K562 (cell line): ENCODE data around the gene CBX8. TPM values are rescaled to one million over a fixed set of nuclear protein-coding genes. Genes with fewer than 3 reads are reported as not detected.

Experiments
- CBFA2T3 ChIP-seq: fragments of 450-650 bp; IDR thresholded peaks from 2 replicates; pipeline ENCODE4 v1.6.1; 2017
- CHD1 ChIP-seq: fragments of 200-600 bp; sonication (generic); IDR thresholded peaks from one replicate; pipeline ENCODE4 v1.6.1; 2012; ENCODE audit warnings: mild to moderate bottlenecking, moderate library complexity, low read length, inconsistent platforms
- DIDO1 ChIP-seq: fragments of 450-650 bp; IDR thresholded peaks from 2 replicates; pipeline ENCODE4 v1.6.1; 2016; ENCODE audit warnings: low read depth, missing biosample characterization, missing genetic modification characterization
- FOXK1 ChIP-seq: sonication (generic); formaldehyde crosslinking; IDR thresholded peaks from 2 replicates; pipeline ENCODE4 v1.8.0; 2022; ENCODE audit warnings: missing genetic modification reagents, mild to moderate bottlenecking, borderline replicate concordance
- NR2F6 ChIP-seq: fragments of 450-650 bp; formaldehyde crosslinking; IDR thresholded peaks from 2 replicates; pipeline ENCODE4 v1.4.0; 2020; ENCODE audit warnings: mild to moderate bottlenecking
- NUFIP1 ChIP-seq: fragments of 450-650 bp; IDR thresholded peaks from 2 replicates; pipeline ENCODE4 v1.6.1; 2018; ENCODE audit not compliant: partially characterized antibody
- POLR2A ChIP-seq: fragments of 450-650 bp; conservative IDR thresholded peaks from 2 replicates; pipeline ENCODE4 v1.6.1; 2016
- TBP ChIP-seq: optimal IDR thresholded peaks from 2 replicates; pipeline ENCODE3; 2011; ENCODE audit warnings: low read depth, low read length, improper control_type of control experiment
- ZBTB8A ChIP-seq: fragments of 450-650 bp; IDR thresholded peaks from 2 replicates; pipeline ENCODE4 v1.6.1; 2018; ENCODE audit warnings: mild to moderate bottlenecking, moderate library complexity; ENCODE audit not compliant: partially characterized antibody
- polyA plus RNA-seq, 8 experiments: library from polyadenylated mRNA; depleted of rRNA in 4 of 8; stranded (reverse) in 5 of 8; unstranded in 3 of 8; fragments of >200 nt; fragmentation: Nextera tagmentation in 2 of 8; fragmentation: Illumina TruSeq in 1 of 8; extraction: Ambion mirVana in 2 of 8; extraction: Trizol in 1 of 8; gene quantifications; 2 replicates each; pipeline versions ENCODE4 v1.2.1 to v1.2.3, GENCODE V29; 2011 to 2014; ENCODE audit warnings: inconsistent platforms in 1 of 8, missing spikeins in 1 of 8
- total RNA-seq, 7 experiments: library from RNA; depleted of rRNA in 6 of 7; stranded (reverse); fragments of >200 nt in 6 of 7; fragmentation: Illumina TruSeq in 2 of 7; extraction: Trizol in 2 of 7; gene quantifications; 2 replicates each; pipeline versions ENCODE4 v1.2.1 to v1.2.3, GENCODE V29; 2011 to 2021; ENCODE audit warnings: low replicate concordance in 1 of 7
- TF ChIP-seq, protein P1 (sequence below): fragments of 200-400 bp; formaldehyde crosslinking; IDR thresholded peaks from 2 replicates; pipeline ENCODE4 v1.6.1; 2017; ENCODE audit warnings: mild to moderate bottlenecking, low read depth, low read length, moderate library complexity
- TF ChIP-seq, protein P2 (sequence below): conservative IDR thresholded peaks from 2 replicates; pipeline ENCODE4 v1.6.1; 2011; ENCODE audit warnings: low read depth, mild to moderate bottlenecking, low read length; ENCODE audit not compliant: control insufficient read depth
- TF ChIP-seq, protein P3 (sequence below): fragments of 450-650 bp; formaldehyde crosslinking; IDR thresholded peaks from 2 replicates; pipeline ENCODE4 v1.4.0; 2020; ENCODE audit warnings: mild to moderate bottlenecking, moderate library complexity
- TF ChIP-seq, protein P4 (sequence below): sonication (generic); formaldehyde crosslinking; IDR thresholded peaks from 2 replicates; pipeline ENCODE4 v1.8.0; 2022; ENCODE audit warnings: missing genetic modification reagents, mild to moderate bottlenecking, moderate library complexity, borderline replicate concordance
- TF ChIP-seq, protein P5 (sequence below): sonication (generic); formaldehyde crosslinking; IDR thresholded peaks from 2 replicates; pipeline ENCODE4 v1.8.0; 2023; ENCODE audit warnings: mild to moderate bottlenecking, missing genetic modification reagents
- TF ChIP-seq, protein P6 (sequence below): fragments of 450-650 bp; IDR thresholded peaks from 2 replicates; pipeline ENCODE4 v1.6.1; 2014; ENCODE audit warnings: low read depth, mild to moderate bottlenecking, moderate library complexity, borderline replicate concordance

Gene CBX8
- total and polyA plus RNA-seq, 9 of the 15 experiments (the other 6 are each of a cell fraction or from before 2014, with no cell fraction given) = 0.08 to 11.9 (median 2.6) TPM

DNA sequence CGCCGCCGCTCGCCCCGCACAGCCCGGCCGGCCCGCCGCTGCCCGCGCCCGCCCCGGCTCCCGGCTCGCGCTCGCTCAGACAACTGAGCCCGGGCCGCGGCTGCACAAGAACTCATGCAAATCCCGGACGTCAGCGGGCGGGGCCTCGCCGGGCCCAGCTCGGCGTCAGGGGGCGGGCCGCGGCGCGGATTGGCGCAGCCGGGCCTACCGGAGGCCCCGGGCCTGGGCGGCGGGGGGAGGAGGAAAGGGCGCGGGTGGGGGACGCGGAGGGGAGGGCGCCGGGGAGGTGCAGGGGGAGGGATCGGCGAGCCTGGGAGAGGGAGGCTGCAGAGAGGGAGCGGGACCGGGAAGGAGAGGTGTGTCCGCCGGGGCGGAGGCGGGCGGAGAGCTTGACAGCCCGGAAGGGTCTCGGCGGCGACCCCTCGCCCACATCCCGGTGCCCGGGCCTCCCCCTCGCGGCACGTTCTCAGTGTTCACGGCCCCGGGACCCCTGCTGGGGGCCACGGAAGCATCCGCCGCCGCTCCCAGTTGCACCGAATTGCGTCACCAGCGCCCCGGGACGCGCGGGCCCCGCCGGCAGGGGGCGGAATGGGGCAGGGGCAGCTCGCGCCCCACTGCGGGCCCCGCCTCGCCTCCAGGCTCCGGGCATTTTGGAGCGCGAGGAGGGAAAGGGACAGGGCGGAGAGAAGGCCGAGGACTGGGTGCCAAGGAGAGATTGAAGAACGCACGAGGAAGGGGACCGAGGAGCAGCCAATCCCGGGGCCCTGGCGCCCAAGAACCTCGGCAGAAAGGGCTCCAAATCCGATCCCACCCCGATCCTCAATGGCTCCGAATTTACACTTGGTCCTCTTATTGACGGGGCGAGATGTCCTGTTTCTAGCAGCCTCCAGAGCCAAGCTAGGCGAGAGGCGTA is 42.7 kb upstream of the CBX8 start, which contains the start of gene CBX4 (continued):
- TF ChIP-seq, protein P1, sequence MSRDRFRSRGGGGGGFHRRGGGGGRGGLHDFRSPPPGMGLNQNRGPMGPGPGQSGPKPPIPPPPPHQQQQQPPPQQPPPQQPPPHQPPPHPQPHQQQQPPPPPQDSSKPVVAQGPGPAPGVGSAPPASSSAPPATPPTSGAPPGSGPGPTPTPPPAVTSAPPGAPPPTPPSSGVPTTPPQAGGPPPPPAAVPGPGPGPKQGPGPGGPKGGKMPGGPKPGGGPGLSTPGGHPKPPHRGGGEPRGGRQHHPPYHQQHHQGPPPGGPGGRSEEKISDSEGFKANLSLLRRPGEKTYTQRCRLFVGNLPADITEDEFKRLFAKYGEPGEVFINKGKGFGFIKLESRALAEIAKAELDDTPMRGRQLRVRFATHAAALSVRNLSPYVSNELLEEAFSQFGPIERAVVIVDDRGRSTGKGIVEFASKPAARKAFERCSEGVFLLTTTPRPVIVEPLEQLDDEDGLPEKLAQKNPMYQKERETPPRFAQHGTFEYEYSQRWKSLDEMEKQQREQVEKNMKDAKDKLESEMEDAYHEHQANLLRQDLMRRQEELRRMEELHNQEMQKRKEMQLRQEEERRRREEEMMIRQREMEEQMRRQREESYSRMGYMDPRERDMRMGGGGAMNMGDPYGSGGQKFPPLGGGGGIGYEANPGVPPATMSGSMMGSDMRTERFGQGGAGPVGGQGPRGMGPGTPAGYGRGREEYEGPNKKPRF = no peak
- no peak for TF ChIP-seq DIDO1 (tag)
- no peak for TF ChIP-seq NR2F6 (CRISPR knock-in tag)
- TF ChIP-seq NUFIP1 = peak; percentile 66
- TF ChIP-seq, protein P2, sequence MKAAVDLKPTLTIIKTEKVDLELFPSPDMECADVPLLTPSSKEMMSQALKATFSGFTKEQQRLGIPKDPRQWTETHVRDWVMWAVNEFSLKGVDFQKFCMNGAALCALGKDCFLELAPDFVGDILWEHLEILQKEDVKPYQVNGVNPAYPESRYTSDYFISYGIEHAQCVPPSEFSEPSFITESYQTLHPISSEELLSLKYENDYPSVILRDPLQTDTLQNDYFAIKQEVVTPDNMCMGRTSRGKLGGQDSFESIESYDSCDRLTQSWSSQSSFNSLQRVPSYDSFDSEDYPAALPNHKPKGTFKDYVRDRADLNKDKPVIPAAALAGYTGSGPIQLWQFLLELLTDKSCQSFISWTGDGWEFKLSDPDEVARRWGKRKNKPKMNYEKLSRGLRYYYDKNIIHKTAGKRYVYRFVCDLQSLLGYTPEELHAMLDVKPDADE = peak; percentile 68; the same call in 1 of the 2 replicates
- TF ChIP-seq TBP = peak; percentile 97
- TF ChIP-seq, protein P3, sequence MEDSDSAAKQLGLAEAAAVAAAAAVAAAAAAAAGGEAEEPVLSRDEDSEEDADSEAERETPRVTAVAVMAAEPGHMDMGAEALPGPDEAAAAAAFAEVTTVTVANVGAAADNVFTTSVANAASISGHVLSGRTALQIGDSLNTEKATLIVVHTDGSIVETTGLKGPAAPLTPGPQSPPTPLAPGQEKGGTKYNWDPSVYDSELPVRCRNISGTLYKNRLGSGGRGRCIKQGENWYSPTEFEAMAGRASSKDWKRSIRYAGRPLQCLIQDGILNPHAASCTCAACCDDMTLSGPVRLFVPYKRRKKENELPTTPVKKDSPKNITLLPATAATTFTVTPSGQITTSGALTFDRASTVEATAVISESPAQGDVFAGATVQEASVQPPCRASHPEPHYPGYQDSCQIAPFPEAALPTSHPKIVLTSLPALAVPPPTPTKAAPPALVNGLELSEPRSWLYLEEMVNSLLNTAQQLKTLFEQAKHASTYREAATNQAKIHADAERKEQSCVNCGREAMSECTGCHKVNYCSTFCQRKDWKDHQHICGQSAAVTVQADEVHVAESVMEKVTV (CRISPR knock-in tag) = peak; percentile 60
- TF ChIP-seq POLR2A = peak; percentile 73
- TF ChIP-seq, protein P4, sequence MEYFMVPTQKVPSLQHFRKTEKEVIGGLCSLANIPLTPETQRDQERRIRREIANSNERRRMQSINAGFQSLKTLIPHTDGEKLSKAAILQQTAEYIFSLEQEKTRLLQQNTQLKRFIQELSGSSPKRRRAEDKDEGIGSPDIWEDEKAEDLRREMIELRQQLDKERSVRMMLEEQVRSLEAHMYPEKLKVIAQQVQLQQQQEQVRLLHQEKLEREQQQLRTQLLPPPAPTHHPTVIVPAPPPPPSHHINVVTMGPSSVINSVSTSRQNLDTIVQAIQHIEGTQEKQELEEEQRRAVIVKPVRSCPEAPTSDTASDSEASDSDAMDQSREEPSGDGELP (CRISPR knock-in tag) = peak; percentile 58; the same call in 1 of the 2 replicates
- no peak for TF ChIP-seq CBFA2T3
- TF ChIP-seq ZBTB8A = no peak
- TF ChIP-seq, protein P5, sequence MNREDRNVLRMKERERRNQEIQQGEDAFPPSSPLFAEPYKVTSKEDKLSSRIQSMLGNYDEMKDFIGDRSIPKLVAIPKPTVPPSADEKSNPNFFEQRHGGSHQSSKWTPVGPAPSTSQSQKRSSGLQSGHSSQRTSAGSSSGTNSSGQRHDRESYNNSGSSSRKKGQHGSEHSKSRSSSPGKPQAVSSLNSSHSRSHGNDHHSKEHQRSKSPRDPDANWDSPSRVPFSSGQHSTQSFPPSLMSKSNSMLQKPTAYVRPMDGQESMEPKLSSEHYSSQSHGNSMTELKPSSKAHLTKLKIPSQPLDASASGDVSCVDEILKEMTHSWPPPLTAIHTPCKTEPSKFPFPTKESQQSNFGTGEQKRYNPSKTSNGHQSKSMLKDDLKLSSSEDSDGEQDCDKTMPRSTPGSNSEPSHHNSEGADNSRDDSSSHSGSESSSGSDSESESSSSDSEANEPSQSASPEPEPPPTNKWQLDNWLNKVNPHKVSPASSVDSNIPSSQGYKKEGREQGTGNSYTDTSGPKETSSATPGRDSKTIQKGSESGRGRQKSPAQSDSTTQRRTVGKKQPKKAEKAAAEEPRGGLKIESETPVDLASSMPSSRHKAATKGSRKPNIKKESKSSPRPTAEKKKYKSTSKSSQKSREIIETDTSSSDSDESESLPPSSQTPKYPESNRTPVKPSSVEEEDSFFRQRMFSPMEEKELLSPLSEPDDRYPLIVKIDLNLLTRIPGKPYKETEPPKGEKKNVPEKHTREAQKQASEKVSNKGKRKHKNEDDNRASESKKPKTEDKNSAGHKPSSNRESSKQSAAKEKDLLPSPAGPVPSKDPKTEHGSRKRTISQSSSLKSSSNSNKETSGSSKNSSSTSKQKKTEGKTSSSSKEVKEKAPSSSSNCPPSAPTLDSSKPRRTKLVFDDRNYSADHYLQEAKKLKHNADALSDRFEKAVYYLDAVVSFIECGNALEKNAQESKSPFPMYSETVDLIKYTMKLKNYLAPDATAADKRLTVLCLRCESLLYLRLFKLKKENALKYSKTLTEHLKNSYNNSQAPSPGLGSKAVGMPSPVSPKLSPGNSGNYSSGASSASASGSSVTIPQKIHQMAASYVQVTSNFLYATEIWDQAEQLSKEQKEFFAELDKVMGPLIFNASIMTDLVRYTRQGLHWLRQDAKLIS (CRISPR knock-in tag) = peak; percentile 85
- no peak for TF ChIP-seq CHD1
- no peak for TF ChIP-seq FOXK1 (CRISPR knock-in tag)
- TF ChIP-seq, protein P6, sequence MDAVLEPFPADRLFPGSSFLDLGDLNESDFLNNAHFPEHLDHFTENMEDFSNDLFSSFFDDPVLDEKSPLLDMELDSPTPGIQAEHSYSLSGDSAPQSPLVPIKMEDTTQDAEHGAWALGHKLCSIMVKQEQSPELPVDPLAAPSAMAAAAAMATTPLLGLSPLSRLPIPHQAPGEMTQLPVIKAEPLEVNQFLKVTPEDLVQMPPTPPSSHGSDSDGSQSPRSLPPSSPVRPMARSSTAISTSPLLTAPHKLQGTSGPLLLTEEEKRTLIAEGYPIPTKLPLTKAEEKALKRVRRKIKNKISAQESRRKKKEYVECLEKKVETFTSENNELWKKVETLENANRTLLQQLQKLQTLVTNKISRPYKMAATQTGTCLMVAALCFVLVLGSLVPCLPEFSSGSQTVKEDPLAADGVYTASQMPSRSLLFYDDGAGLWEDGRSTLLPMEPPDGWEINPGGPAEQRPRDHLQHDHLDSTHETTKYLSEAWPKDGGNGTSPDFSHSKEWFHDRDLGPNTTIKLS = peak; percentile 86
